HepG2 (cell line): ENCODE data around the gene ARHGAP33. TPM values are rescaled to one million over a fixed set of nuclear protein-coding genes. Genes with fewer than 3 reads are reported as not detected.

ENCODE experiments used
- ATAC-seq: fragments of 200-7000 bp; cut with Tn5 transposase; 3 replicates; pipeline ENCODE4 v1.9.1; 2020; ENCODE audit warnings: mild to moderate bottlenecking, moderate library complexity
- BruUV-seq: library from RNA; stranded (reverse); fragments of 400-500 nt; replicated peaks from 2 replicates; lab custom pipeline; 2021; lab: Mats Ljungman, UMichigan
- CTCF ChIA-PET: fragments of 300-600 bp; formaldehyde crosslinking; extraction: SDS; loops from one replicate; lab custom pipeline; 2021; ENCODE audit warnings: low total read pairs, inconsistent platforms, low intra/inter-chr PET ratio; lab: Yijun Ruan, JAX
- POLR2A ChIA-PET: fragments of 350-600 bp; sonication (Branson Sonifier 250); formaldehyde crosslinking; loops from one replicate; lab custom pipeline; 2020; ENCODE audit warnings: antibody characterized with exemption, inconsistent platforms; lab: Yijun Ruan, JAX
- DNase-seq: peaks from one replicate; pipeline ENCODE4 v3.0.0-alpha.2; 2015; ENCODE audit warnings: low spot score
- FAIRE-seq: peaks from 3 replicates; lab custom pipeline; 2011; peaks lifted over from hg19 to GRCh38; lab: Jason Lieb, UNC
- H2AFZ ChIP-seq: one replicate; pipeline ENCODE4 v1.6.1; 2011; ENCODE audit warnings: low read length, inconsistent platforms
- H3K27ac ChIP-seq: fragments of 300-600 bp; 3 replicates; pipeline ENCODE4 v1.8.0; 2011; ENCODE audit warnings: mixed run types, mild to moderate bottlenecking, mixed read lengths, low read length, inconsistent platforms; ENCODE audit not compliant: insufficient read depth; ENCODE audit errors: extremely low read length
- H3K27me3 ChIP-seq, 2 experiments: fragments of 200-600 bp in 1 of 2; 2 replicates in 1 of 2; 3 replicates in 1 of 2; pipeline versions ENCODE4 v1.6.0 to v1.8.0; 2011; ENCODE audit warnings: low read length in 2 of 2, mild to moderate bottlenecking in 2 of 2, moderate library complexity in 2 of 2, inconsistent platforms in 1 of 2; ENCODE audit not compliant: insufficient read depth in 2 of 2, control insufficient read depth in 1 of 2
- H3K36me3 ChIP-seq, 2 experiments: fragments of 200-600 bp in 1 of 2; replicated peaks in 1 of 2; 2 replicates in 1 of 2; 3 replicates in 1 of 2; pipeline versions ENCODE4 v1.5.1 to v1.8.0; 2011; ENCODE audit warnings: low read length in 2 of 2, inconsistent platforms in 1 of 2; ENCODE audit not compliant: insufficient read depth in 2 of 2, control insufficient read depth in 1 of 2
- H3K4me1 ChIP-seq: 2 replicates; pipeline ENCODE4 v1.5.1; 2012; ENCODE audit warnings: low read length, inconsistent platforms; ENCODE audit not compliant: insufficient read depth
- H3K4me2 ChIP-seq: 2 replicates; pipeline ENCODE4 v1.6.0; 2011; ENCODE audit warnings: low read depth, low read length, inconsistent platforms
- H3K4me3 ChIP-seq, 3 experiments: fragments of 200-600 bp in 1 of 3; sonication (generic), shearing (Covaris generic) in 1 of 3; replicated peaks in 1 of 3; 2 replicates each; pipeline ENCODE4 v1.5.1; 2011 to 2016; ENCODE audit warnings: low read length in 3 of 3, inconsistent platforms in 2 of 3, low read depth in 2 of 3, mild to moderate bottlenecking in 2 of 3, control low read depth in 1 of 3, mixed read lengths in 1 of 3; ENCODE audit not compliant: insufficient read depth in 1 of 3
- H3K79me2 ChIP-seq: one replicate; pipeline ENCODE4 v1.6.1; 2011; ENCODE audit warnings: low read length, inconsistent platforms; ENCODE audit not compliant: insufficient read depth
- H3K9ac ChIP-seq: 2 replicates; pipeline ENCODE4 v1.6.0; 2011; ENCODE audit warnings: mild to moderate bottlenecking, low read depth, low read length, inconsistent platforms; ENCODE audit not compliant: insufficient read depth
- H3K9me3 ChIP-seq: 2 replicates; pipeline ENCODE4 v1.5.1; 2012; ENCODE audit warnings: mild to moderate bottlenecking, low read length
- H4K20me1 ChIP-seq: 2 replicates; pipeline ENCODE4 v1.6.0; 2011; ENCODE audit warnings: inconsistent platforms, mild to moderate bottlenecking, low read length, moderate library complexity; ENCODE audit not compliant: insufficient read depth
- CHD4 ChIP-seq: fragments of 200-600 bp; sonication (generic); IDR thresholded peaks from 2 replicates; pipeline ENCODE4 v1.7.0; 2017; ENCODE audit warnings: mild to moderate bottlenecking, low read length, borderline replicate concordance
- CREM ChIP-seq, 2 experiments: sonication (generic) in 1 of 2; formaldehyde crosslinking in 1 of 2; IDR thresholded peaks; 2 replicates each; pipeline versions ENCODE4 v1.4.0 to v1.6.1; 2016 to 2020; ENCODE audit warnings: antibody characterized with exemption in 1 of 2, mild to moderate bottlenecking in 1 of 2, missing genetic modification reagents in 1 of 2
- FOXM1 ChIP-seq: sonication (generic); formaldehyde crosslinking; IDR thresholded peaks from 2 replicates; pipeline ENCODE4 v1.5.0; 2020; ENCODE audit warnings: missing genetic modification reagents
- IKZF4 ChIP-seq: sonication (generic); formaldehyde crosslinking; IDR thresholded peaks from 2 replicates; pipeline ENCODE4 v1.5.1; 2020; ENCODE audit warnings: borderline replicate concordance, mild to moderate bottlenecking, low read depth, missing genetic modification reagents; ENCODE audit errors: not compliant biosample characterization
- PHB2 ChIP-seq: fragments of 450-650 bp; IDR thresholded peaks from 2 replicates; pipeline ENCODE4 v1.6.1; 2018; ENCODE audit not compliant: partially characterized antibody
- STAT5B ChIP-seq: sonication (generic); formaldehyde crosslinking; IDR thresholded peaks from 2 replicates; pipeline ENCODE4 v1.4.0; 2020; ENCODE audit warnings: missing genetic modification reagents
- ZFP90 ChIP-seq: sonication (generic); formaldehyde crosslinking; IDR thresholded peaks from 2 replicates; pipeline ENCODE4 v1.8.0; 2022; ENCODE audit warnings: missing genetic modification reagents, mild to moderate bottlenecking, inconsistent platforms, borderline replicate concordance
- whole genome bisulfite sequencing: methylation state at CpG from one replicate; pipeline ENCODE4 v1.1.6; 2017; ENCODE audit warnings: low lambda C conversion rate; 5-methylcytosine and 5-hydroxymethylcytosine counted together
- in situ Hi-C: cut with HindIII; loops from 2 replicates; pipeline ENCODE4 v1.10.0; 2017; ENCODE audit warnings: low pct_unique_long_range_greater_than_20kb; ENCODE audit not compliant: extremely low pct_ligation_motif_present
- intact Hi-C: fragments of 100-400 bp; cut with micrococcal nuclease; formaldehyde crosslinking; loops from one replicate; pipeline ENCODE4 v1.10.0; 2022; ENCODE audit not compliant: unreplicated experiment
- polyA plus RNA-seq, 8 experiments: library from polyadenylated mRNA; depleted of rRNA in 3 of 8; stranded (reverse) in 7 of 8; unstranded in 1 of 8; fragments of >200 nt; fragmentation: Illumina TruSeq in 4 of 8; extraction: Trizol in 4 of 8; gene quantifications; 2 replicates each; pipeline versions ENCODE4 v1.2.1 to v1.2.3, GENCODE V29; 2011 to 2016; ENCODE audit warnings: low read depth in 4 of 8, missing spikeins in 1 of 8, mixed read lengths in 1 of 8; ENCODE audit not compliant: insufficient read depth in 1 of 8
- total RNA-seq, 5 experiments: library from RNA; depleted of rRNA; stranded (reverse); fragments of >200 nt; fragmentation: Illumina TruSeq; extraction: Trizol; gene quantifications; 2 replicates each; pipeline ENCODE4 v1.2.3, GENCODE V29; 2016; ENCODE audit warnings: low read depth in 1 of 5
- TF ChIP-seq, protein P1 (sequence below): sonication (generic); formaldehyde crosslinking; IDR thresholded peaks from 2 replicates; pipeline ENCODE4 v1.8.1; 2023; ENCODE audit warnings: mild to moderate bottlenecking, missing genetic modification reagents, borderline replicate concordance
- TF ChIP-seq, protein P2 (sequence below): sonication (generic); formaldehyde crosslinking; IDR thresholded peaks from 2 replicates; pipeline ENCODE4 v1.5.1; 2020; ENCODE audit warnings: missing genetic modification reagents, mild to moderate bottlenecking, borderline replicate concordance
- TF ChIP-seq, protein P3 (sequence below): sonication (generic); formaldehyde crosslinking; IDR thresholded peaks from 2 replicates; pipeline ENCODE4 v1.4.0; 2020; ENCODE audit warnings: missing genetic modification reagents
- TF ChIP-seq, protein P4 (sequence below): sonication (generic); formaldehyde crosslinking; conservative IDR thresholded peaks from 2 replicates; pipeline ENCODE4 v1.8.1; 2023; ENCODE audit warnings: missing genetic modification reagents
- TF ChIP-seq, protein P5 (sequence below): IDR thresholded peaks from 2 replicates; pipeline ENCODE4 v1.6.1; 2016; ENCODE audit warnings: low read depth, missing genetic modification reagents, missing compliant biosample characterization

ARHGAP33 gene
- total and polyA plus RNA-seq, 2 of the 13 experiments (the other 11 are each of a cell fraction or from before 2014, with no cell fraction given), result 1.3 to 2.7 TPM

DNA sequence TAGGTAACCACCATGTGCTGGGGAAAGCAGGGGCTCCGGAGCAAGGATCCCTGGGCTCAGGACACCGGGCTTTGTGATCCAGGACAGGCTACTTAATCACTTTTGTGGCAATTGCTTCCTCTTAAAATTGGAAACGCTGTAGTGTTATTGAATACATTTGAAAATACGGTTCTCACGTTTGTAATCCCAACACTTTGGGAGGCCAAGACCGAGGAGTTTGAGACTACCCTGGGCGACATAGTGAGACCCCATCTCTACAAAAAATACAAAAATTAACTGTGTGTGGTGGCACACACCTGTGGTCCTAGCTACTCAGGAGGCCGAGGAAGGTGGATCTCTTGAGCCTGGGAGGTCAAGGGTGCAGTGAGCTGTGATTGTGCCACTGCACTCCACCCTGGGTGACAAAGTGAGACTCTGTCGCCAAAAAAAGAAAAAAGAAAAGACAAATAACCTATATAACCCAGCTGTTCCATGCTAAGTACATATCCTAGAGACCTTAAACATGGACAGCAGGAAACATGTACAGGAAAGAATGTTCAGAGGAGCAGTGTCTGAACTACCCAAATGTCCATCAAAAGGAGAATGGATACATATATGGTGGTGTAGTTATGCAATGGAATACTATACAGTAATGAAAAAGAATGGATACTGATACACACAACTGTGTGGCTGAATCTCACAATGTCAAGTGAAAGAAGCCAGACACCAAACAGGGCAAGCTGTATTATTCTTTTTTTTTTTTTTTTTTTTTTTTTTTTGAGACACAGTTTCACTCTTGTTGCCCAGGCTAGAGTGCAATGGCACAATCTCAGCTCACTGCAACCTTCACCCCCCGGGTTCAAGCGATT is 37.9 kb downstream of the ARHGAP33 start:
- Histone ChIP-seq H3K4me1 (peaks cover 48% of the 10 kb centered on the region), H3K27me3 (no peaks in the 10 kb centered on the region; a peak in 1 of 5 replicates), H3K9ac (peak overlapping the region; percentile 79), H3K36me3 (peaks cover 0 to 3% of the 10 kb centered on the region in 2 experiments; a peak in 1 of 5 replicates), H4K20me1 (no peaks in the 10 kb centered on the region), H3K27ac (peak overlapping the region; percentile 79), H2AFZ (no peak overlapping the region), H3K4me3 (peak overlapping the region; percentile 86 to 98 (median 91)), H3K4me2 (peak overlapping the region; percentile 92), H3K9me3 (no peaks in the 10 kb centered on the region), H3K79me2 (peaks cover 17% of the 10 kb centered on the region)
- ATAC-seq (no peak), DNase-seq (no peak), FAIRE-seq (no peak)
- POLR2A ChIA-PET, result interaction anchor here (0.7 to 2.3 kb wide), 7 partner anchors 8 to 94 kb away, joined by 3 to 14 read pairs (median 5); partner anchors contain the start of gene LIN37
- in situ Hi-C loops, result loop anchor here (10.0 kb wide), 1 partner anchor 118 kb away; no protein-coding TSS in a partner anchor
- CTCF ChIA-PET, result no interaction called here
- intact Hi-C loops, result loop anchor here (5.0 to 10.0 kb wide), 3 partner anchors 36 to 118 kb away; partner anchors contain the start of gene ARHGAP33
- WGBS, result 9% methylated on average over 9 of the region's 11 CpGs
- TSS peak; percentile 98 for BruUV-seq
- peak; percentile 83; the same call in 1 of the 2 replicates for TF ChIP-seq CHD4
- TF ChIP-seq, protein P1, sequence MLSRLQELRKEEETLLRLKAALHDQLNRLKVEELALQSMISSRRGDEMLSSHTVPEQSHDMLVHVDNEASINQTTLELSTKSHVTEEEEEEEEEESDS (CRISPR knock-in tag), result no peak
- no peak for TF ChIP-seq STAT5B (CRISPR knock-in tag)
- TF ChIP-seq, protein P2, sequence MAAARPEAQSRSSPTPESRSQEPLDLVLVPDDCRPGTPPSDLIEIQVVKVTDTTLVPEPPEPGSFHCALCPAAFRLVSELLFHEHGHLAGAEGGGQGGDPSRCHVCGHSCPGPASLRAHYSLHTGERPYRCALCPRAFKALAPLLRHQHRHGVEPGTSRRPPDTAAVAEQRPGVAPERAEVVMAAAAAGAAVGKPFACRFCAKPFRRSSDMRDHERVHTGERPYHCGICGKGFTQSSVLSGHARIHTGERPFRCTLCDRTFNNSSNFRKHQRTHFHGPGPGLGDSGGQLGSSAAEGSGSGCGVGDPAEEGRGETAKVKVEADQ, result peak; percentile 46; the same call in 1 of the 2 replicates
- TF ChIP-seq, protein P3, sequence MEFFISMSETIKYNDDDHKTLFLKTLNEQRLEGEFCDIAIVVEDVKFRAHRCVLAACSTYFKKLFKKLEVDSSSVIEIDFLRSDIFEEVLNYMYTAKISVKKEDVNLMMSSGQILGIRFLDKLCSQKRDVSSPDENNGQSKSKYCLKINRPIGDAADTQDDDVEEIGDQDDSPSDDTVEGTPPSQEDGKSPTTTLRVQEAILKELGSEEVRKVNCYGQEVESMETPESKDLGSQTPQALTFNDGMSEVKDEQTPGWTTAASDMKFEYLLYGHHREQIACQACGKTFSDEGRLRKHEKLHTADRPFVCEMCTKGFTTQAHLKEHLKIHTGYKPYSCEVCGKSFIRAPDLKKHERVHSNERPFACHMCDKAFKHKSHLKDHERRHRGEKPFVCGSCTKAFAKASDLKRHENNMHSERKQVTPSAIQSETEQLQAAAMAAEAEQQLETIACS (CRISPR knock-in tag), result no peak
- TF ChIP-seq PHB2, result no peak
- no peak for TF ChIP-seq FOXM1 (CRISPR knock-in tag)
- TF ChIP-seq, protein P4, sequence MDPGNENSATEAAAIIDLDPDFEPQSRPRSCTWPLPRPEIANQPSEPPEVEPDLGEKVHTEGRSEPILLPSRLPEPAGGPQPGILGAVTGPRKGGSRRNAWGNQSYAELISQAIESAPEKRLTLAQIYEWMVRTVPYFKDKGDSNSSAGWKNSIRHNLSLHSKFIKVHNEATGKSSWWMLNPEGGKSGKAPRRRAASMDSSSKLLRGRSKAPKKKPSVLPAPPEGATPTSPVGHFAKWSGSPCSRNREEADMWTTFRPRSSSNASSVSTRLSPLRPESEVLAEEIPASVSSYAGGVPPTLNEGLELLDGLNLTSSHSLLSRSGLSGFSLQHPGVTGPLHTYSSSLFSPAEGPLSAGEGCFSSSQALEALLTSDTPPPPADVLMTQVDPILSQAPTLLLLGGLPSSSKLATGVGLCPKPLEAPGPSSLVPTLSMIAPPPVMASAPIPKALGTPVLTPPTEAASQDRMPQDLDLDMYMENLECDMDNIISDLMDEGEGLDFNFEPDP (CRISPR knock-in tag), result no peak
- peak; percentile 15; the same call in 1 of the 2 replicates for TF ChIP-seq CREM (IDR thresholded peaks at IDR 0.05)
- TF ChIP-seq CREM (CRISPR knock-in tag; IDR thresholded peaks at IDR 0.05), result no peak
- TF ChIP-seq ZFP90 (CRISPR knock-in tag), result no peak
- no peak for TF ChIP-seq IKZF4 (CRISPR knock-in tag)
- TF ChIP-seq, protein P5, sequence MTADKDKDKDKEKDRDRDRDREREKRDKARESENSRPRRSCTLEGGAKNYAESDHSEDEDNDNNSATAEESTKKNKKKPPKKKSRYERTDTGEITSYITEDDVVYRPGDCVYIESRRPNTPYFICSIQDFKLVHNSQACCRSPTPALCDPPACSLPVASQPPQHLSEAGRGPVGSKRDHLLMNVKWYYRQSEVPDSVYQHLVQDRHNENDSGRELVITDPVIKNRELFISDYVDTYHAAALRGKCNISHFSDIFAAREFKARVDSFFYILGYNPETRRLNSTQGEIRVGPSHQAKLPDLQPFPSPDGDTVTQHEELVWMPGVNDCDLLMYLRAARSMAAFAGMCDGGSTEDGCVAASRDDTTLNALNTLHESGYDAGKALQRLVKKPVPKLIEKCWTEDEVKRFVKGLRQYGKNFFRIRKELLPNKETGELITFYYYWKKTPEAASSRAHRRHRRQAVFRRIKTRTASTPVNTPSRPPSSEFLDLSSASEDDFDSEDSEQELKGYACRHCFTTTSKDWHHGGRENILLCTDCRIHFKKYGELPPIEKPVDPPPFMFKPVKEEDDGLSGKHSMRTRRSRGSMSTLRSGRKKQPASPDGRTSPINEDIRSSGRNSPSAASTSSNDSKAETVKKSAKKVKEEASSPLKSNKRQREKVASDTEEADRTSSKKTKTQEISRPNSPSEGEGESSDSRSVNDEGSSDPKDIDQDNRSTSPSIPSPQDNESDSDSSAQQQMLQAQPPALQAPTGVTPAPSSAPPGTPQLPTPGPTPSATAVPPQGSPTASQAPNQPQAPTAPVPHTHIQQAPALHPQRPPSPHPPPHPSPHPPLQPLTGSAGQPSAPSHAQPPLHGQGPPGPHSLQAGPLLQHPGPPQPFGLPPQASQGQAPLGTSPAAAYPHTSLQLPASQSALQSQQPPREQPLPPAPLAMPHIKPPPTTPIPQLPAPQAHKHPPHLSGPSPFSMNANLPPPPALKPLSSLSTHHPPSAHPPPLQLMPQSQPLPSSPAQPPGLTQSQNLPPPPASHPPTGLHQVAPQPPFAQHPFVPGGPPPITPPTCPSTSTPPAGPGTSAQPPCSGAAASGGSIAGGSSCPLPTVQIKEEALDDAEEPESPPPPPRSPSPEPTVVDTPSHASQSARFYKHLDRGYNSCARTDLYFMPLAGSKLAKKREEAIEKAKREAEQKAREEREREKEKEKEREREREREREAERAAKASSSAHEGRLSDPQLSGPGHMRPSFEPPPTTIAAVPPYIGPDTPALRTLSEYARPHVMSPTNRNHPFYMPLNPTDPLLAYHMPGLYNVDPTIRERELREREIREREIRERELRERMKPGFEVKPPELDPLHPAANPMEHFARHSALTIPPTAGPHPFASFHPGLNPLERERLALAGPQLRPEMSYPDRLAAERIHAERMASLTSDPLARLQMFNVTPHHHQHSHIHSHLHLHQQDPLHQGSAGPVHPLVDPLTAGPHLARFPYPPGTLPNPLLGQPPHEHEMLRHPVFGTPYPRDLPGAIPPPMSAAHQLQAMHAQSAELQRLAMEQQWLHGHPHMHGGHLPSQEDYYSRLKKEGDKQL (CRISPR knock-in tag), result no peak
